GM12878 (cell line): ENCODE measurements around the gene TTC1. TPM values are rescaled to one million over a fixed set of nuclear protein-coding genes. Genes with fewer than 3 reads are reported as not detected.

Source experiments
- ATAC-seq: fragments of 200-7000 bp; cut with Tn5 transposase; 3 replicates; pipeline ENCODE4 v1.9.1; 2020; ENCODE audit warnings: mild to moderate bottlenecking, moderate library complexity
- BruUV-seq: library from RNA; stranded (reverse); fragments of 400-500 nt; replicated peaks from 2 replicates; lab custom pipeline; 2021; lab: Mats Ljungman, UMichigan
- CTCF ChIA-PET: fragments of 300-600 bp; sonication (Branson Sonifier 250); formaldehyde crosslinking; extraction: SDS; loops from one replicate; lab custom pipeline; 2021; ENCODE audit warnings: inconsistent platforms; lab: Yijun Ruan, JAX
- POLR2A ChIA-PET: fragments of 350-600 bp; formaldehyde crosslinking; extraction: SDS; loops from one replicate; lab custom pipeline; 2021; ENCODE audit warnings: inconsistent platforms; lab: Charles Lee
- RAD21 ChIA-PET: fragments of 300-600 bp; sonication (Branson Sonifier 250); formaldehyde crosslinking; loops from one replicate; lab custom pipeline; 2023; ENCODE audit warnings: antibody characterized with exemption; ENCODE audit not compliant: unreplicated experiment; lab: Charles Lee
- SMC1A ChIA-PET: fragments of 300-600 bp; sonication (Branson Sonifier 250); formaldehyde crosslinking; loops from one replicate; lab custom pipeline; 2023; ENCODE audit not compliant: unreplicated experiment, uncharacterized antibody; lab: Charles Lee
- DNase-seq: peaks from one replicate; pipeline ENCODE4 v3.0.0-alpha.2; 2011; ENCODE audit warnings: low read depth, low spot score
- FAIRE-seq: peaks from 3 replicates; lab custom pipeline; 2011; peaks lifted over from hg19 to GRCh38; lab: Jason Lieb, UNC
- H2AFZ ChIP-seq: 2 replicates; pipeline ENCODE4 v1.6.0; 2011; ENCODE audit warnings: low read depth, low read length, control low read depth; ENCODE audit not compliant: control insufficient read depth
- H3K27ac ChIP-seq: 2 replicates; pipeline ENCODE4 v1.5.1; 2011; ENCODE audit warnings: control low read depth; ENCODE audit not compliant: control insufficient read depth, insufficient read depth
- H3K27me3 ChIP-seq, 2 experiments: replicated peaks in 1 of 2; 2 replicates each; pipeline versions ENCODE4 v1.6.0 to v1.6.1; 2011; ENCODE audit warnings: low read length in 1 of 2; ENCODE audit not compliant: control insufficient read depth in 2 of 2, insufficient read depth in 2 of 2
- H3K36me3 ChIP-seq, 2 experiments: 2 replicates each; pipeline ENCODE4 v1.5.1; 2011; ENCODE audit warnings: low read length in 1 of 2; ENCODE audit not compliant: control insufficient read depth in 2 of 2, insufficient read depth in 2 of 2
- H3K4me1 ChIP-seq: 2 replicates; pipeline ENCODE4 v1.6.1; 2011; ENCODE audit warnings: mild to moderate bottlenecking, low read length, moderate library complexity, mixed read lengths; ENCODE audit not compliant: control insufficient read depth, insufficient read depth
- H3K4me2 ChIP-seq: 2 replicates; pipeline ENCODE4 v1.6.0; 2011; ENCODE audit warnings: control low read depth; ENCODE audit not compliant: control insufficient read depth, insufficient read depth
- H3K4me3 ChIP-seq: fragments of 200-600 bp; sonication (generic); 2 replicates; pipeline ENCODE4 v1.5.1; 2016
- H3K79me2 ChIP-seq: 2 replicates; pipeline ENCODE4 v1.6.0; 2011; ENCODE audit warnings: low read length; ENCODE audit not compliant: control insufficient read depth, insufficient read depth
- H3K9ac ChIP-seq: 2 replicates; pipeline ENCODE4 v1.8.0; 2011; ENCODE audit warnings: low read length, control low read depth, mixed read lengths; ENCODE audit not compliant: control insufficient read depth, insufficient read depth
- H3K9me3 ChIP-seq: replicated peaks from 3 replicates; pipeline ENCODE4 v1.5.1; 2011; ENCODE audit warnings: mild to moderate bottlenecking, low read length; ENCODE audit not compliant: control insufficient read depth, insufficient read depth
- H4K20me1 ChIP-seq: 2 replicates; pipeline ENCODE4 v1.6.0; 2011; ENCODE audit not compliant: control insufficient read depth, insufficient read depth
- CBFB ChIP-seq: IDR thresholded peaks from 2 replicates; pipeline ENCODE4 v1.6.1; 2016; ENCODE audit warnings: antibody characterized with exemption, low read depth
- POU2F2 ChIP-seq: IDR thresholded peaks from 3 replicates; pipeline ENCODE4 v1.6.1; 2011; ENCODE audit warnings: low read depth, mild to moderate bottlenecking, low read length, borderline replicate concordance
- RAD21 ChIP-seq: IDR thresholded peaks from 2 replicates; pipeline ENCODE4 v1.6.1; 2011; ENCODE audit warnings: mild to moderate bottlenecking, low read depth, low read length, moderate library complexity; ENCODE audit not compliant: insufficient read depth
- SMC3 ChIP-seq: IDR thresholded peaks from 2 replicates; pipeline ENCODE4 v1.6.1; 2011; ENCODE audit warnings: low read length, improper control_type of control experiment, borderline replicate concordance
- TBL1XR1 ChIP-seq: IDR thresholded peaks from 2 replicates; pipeline ENCODE4 v1.6.1; 2012; ENCODE audit warnings: low read depth, low read length, improper control_type of control experiment
- WGBS: methylation state at CpG from one replicate; pipeline ENCODE4 v1.1.6; 2016; ENCODE audit warnings: low lambda C conversion rate; ENCODE audit not compliant: insufficient replicate concordance, insufficient coverage; ENCODE audit errors: missing lambda C conversion rate; 5-methylcytosine and 5-hydroxymethylcytosine counted together
- in situ Hi-C: fragments of 300-500 bp; cut with MboI; formaldehyde crosslinking; loops from 9 replicates; pipeline ENCODE4 v1.14.3; 2018; ENCODE audit warnings: mixed read lengths
- intact Hi-C: fragments of 100-400 bp; cut with micrococcal nuclease; formaldehyde crosslinking; loops from one replicate; pipeline ENCODE4 v1.14.2; 2022; ENCODE audit not compliant: unreplicated experiment
- polyA plus RNA-seq, 11 experiments: library from polyadenylated mRNA; depleted of rRNA in 4 of 11; unstranded in 6 of 11; stranded (reverse) in 5 of 11; fragments of >200 nt; fragmentation: Nextera tagmentation in 4 of 11; fragmentation: Illumina TruSeq in 1 of 11; extraction: Ambion mirVana in 4 of 11; extraction: Trizol in 1 of 11; gene quantifications; 1 replicate in 1 of 11; 2 replicates in 10 of 11; pipeline versions ENCODE4 v1.2.1 to v1.2.3, GENCODE V29; 2011 to 2016; ENCODE audit warnings: inconsistent platforms in 2 of 11, missing spikeins in 2 of 11, low read depth in 1 of 11
- total RNA-seq, 4 experiments: library from RNA; depleted of rRNA in 3 of 4; stranded (reverse); fragments of >200 nt in 3 of 4; fragmentation: Illumina TruSeq in 1 of 4; extraction: Trizol in 1 of 4; gene quantifications; 2 replicates each; pipeline versions ENCODE4 v1.2.1 to v1.2.3, GENCODE V29; 2013 to 2021
- TF ChIP-seq, protein P1 (sequence below), 3 experiments: IDR thresholded peaks in 2 of 3; conservative IDR thresholded peaks in 1 of 3; 2 replicates each; pipeline ENCODE4 v1.5.1; 2011; ENCODE audit warnings: low read depth in 3 of 3, low read length in 3 of 3, mild to moderate bottlenecking in 3 of 3, control low read depth in 2 of 3, moderate library complexity in 2 of 3, inconsistent platforms in 1 of 3, mixed read lengths in 1 of 3; ENCODE audit not compliant: control insufficient read depth in 2 of 3, insufficient read depth in 1 of 3; ENCODE audit errors: extremely low read depth in 1 of 3

Gene TTC1
- total and polyA plus RNA-seq, 10 of the 15 experiments (the other 5 are each of a cell fraction or from before 2014, with no cell fraction given), result 46.6 to 160 (median 92.3) TPM

DNA sequence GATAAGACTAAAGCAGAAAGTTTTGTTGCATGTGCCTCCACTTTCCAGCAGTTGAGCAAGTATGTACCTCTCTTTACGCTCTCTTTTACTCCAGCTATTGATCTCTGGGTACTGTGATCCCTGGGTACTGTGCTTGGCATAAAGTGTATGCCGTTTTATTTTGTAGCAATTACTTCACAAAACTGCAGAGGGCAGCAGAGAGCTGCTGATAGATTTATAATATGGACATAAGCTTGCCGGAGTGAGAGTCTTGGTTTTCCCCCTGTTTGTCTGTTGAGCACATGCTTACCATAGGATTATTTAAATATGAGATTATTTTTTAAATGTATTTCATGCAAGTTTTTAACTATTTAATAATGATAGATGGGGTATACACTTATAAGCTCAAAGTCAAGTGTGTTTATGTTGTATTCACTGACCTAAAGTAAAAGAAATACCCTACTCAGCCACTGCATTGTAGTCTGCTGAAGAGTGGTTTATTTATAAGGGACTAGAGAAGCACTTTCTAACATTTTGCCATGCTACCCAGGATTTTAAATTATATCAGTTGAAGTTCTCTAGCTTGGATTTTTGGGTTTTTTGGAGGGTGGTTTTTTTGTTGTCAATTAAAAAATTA is 13.0 kb downstream of the TTC1 start:
- Histone ChIP-seq H3K4me3 (no peak overlapping the region), H3K9ac (no peak overlapping the region), H3K27ac (no peak overlapping the region)
- 11% methylated on average over 3 of the region's 3 CpGs for WGBS
- SMC1A ChIA-PET, result interaction anchor here (0.6 to 9.4 kb wide), 43 partner anchors 9 to 578 kb away, joined by 3 to 149 read pairs (median 4); partner anchors contain the start of genes PWWP2A and TTC1
- peak; percentile 99 for ATAC-seq
- TF ChIP-seq, protein P1, sequence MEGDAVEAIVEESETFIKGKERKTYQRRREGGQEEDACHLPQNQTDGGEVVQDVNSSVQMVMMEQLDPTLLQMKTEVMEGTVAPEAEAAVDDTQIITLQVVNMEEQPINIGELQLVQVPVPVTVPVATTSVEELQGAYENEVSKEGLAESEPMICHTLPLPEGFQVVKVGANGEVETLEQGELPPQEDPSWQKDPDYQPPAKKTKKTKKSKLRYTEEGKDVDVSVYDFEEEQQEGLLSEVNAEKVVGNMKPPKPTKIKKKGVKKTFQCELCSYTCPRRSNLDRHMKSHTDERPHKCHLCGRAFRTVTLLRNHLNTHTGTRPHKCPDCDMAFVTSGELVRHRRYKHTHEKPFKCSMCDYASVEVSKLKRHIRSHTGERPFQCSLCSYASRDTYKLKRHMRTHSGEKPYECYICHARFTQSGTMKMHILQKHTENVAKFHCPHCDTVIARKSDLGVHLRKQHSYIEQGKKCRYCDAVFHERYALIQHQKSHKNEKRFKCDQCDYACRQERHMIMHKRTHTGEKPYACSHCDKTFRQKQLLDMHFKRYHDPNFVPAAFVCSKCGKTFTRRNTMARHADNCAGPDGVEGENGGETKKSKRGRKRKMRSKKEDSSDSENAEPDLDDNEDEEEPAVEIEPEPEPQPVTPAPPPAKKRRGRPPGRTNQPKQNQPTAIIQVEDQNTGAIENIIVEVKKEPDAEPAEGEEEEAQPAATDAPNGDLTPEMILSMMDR (IDR thresholded peaks at IDR 0.05 in 2 of 3, conservative IDR thresholded peaks at IDR 0.05 in 1 of 3; ENCODE audit: control insufficient read depth in 2 of 3, extremely low read depth in 1 of 3, insufficient read depth in 1 of 3, low read depth in 3 of 3, low read length in 3 of 3), result peak; percentile 70 to 83 (median 73)
- TF ChIP-seq POU2F2, result no peak
- TF ChIP-seq RAD21, result peak; percentile 82
- TF ChIP-seq CBFB, result no peak
- TF ChIP-seq SMC3, result peak; percentile 78
- TF ChIP-seq TBL1XR1, result no peak
- TF ChIP-seq, all 136 proteins: peak for 3
- Histone ChIP-seq H3K4me2 (no peak overlapping the region), H3K9me3 (no peaks in the 10 kb centered on the region), H4K20me1 (no peaks in the 10 kb centered on the region), H3K36me3 (peaks cover 0 to 7% of the 10 kb centered on the region in 2 experiments; a peak in 1 of 4 replicates), H3K27me3 (no peaks in the 10 kb centered on the region), H3K4me1 (no peaks in the 10 kb centered on the region), H3K79me2 (0 out of 2 replicates have a peak, but pooled peaks cover 1% of the 10 kb centered on the region), H2AFZ (no peak overlapping the region)
- POLR2A ChIA-PET, result interaction anchor here (0.8 to 2.0 kb wide), 4 partner anchors 10 to 397 kb away, joined by 3 to 10 read pairs (median 4); partner anchors contain the start of genes SLU7 and TTC1
- peak; percentile 38 for FAIRE-seq
- RAD21 ChIA-PET, result interaction anchor here (0.6 to 8.2 kb wide), 41 partner anchors 9 to 418 kb away, joined by 3 to 81 read pairs (median 4); partner anchors contain the start of genes PWWP2A and TTC1
- DNase-seq, result peak; percentile 28
- no TSS peak for BruUV-seq
- intact Hi-C loops, result loop anchor here (1.0 to 5.0 kb wide), 4 partner anchors 136 to 369 kb away; no protein-coding TSS in a partner anchor
- in situ Hi-C loops, result loop anchor here (5.0 kb wide), 1 partner anchor 325 kb away; no protein-coding TSS in a partner anchor
- CTCF ChIA-PET, result interaction anchor here (0.6 to 8.8 kb wide), 66 partner anchors 9 to 865 kb away, joined by 3 to 162 read pairs (median 4); partner anchors contain the start of genes FAM200C, PWWP2A, SLU7 and TTC1
